HG03558 (cell line): ENCODE results near the gene CCT3.
"Not testable (repeated sequence)": the region's sequence is repeated elsewhere in the genome, so short reads cannot be mapped to it uniquely, and the experiment has no call there.

ENCODE experiments used
- ATAC-seq: cut with Tn5 transposase; IDR thresholded peaks from one replicate; pipeline ENCODE4 v1.9.1; 2021; ENCODE audit warnings: moderate number of reproducible peaks; ENCODE audit not compliant: unreplicated experiment; ENCODE audit errors: extremely low read depth

CCT3 gene

GRCh38 chr1:156337052-156337887 lies 822 bp downstream of the CCT3 start:
- no peak for ATAC-seq

- no peak for ATAC-seq
Measured at GRCh38 chr1:156336242-156336641, 1.9 kb downstream of the CCT3 start.

- not testable (repeated sequence) for ATAC-seq
Measured at GRCh38 chr1:156323179-156323578, 14.9 kb downstream of the CCT3 start.

- ATAC-seq, result no peak
Measured at GRCh38 chr1:156320560-156320959, 17.5 kb downstream of the CCT3 start.

GRCh38 chr1:156319664-156320063 lies 18.4 kb downstream of the CCT3 start:
- no peak for ATAC-seq

- ATAC-seq, result no peak
Measured at GRCh38 chr1:156316909-156317308, 21.2 kb downstream of the CCT3 start.

- ATAC-seq, result no peak
Measured at GRCh38 chr1:156310962-156311361, 27.1 kb downstream of the CCT3 start.

GRCh38 chr1:156308078-156308477 lies 30.0 kb downstream of the CCT3 start:
- ATAC-seq, result no peak

- no peak for ATAC-seq
Measured at GRCh38 chr1:156305215-156305614, 32.9 kb downstream of the CCT3 start.

- ATAC-seq, result no peak
Measured at GRCh38 chr1:156303241-156303640, 34.9 kb downstream of the CCT3 start.

GRCh38 chr1:156298852-156299357 lies 39.2 kb downstream of the CCT3 start, which contains the start of gene VHLL:
Gene VHLL, minus strand, starts transcription at chr1:156299307. Its CDS starts 118 bp downstream, at chr1:156299189.
- ATAC-seq, result no peak

GRCh38 chr1:156295391-156295947 lies 42.6 kb downstream of the CCT3 start, which contains the start of gene GLMP:
Gene GLMP, minus strand, starts transcription at chr1:156295679. Its CDS starts 34 bp downstream, at chr1:156295645.
- no peak for ATAC-seq

- no peak for ATAC-seq
Measured at GRCh38 chr1:156293895-156294294, 44.2 kb downstream of the CCT3 start.

GRCh38 chr1:156293098-156293434 lies 45.0 kb downstream of the CCT3 start:
- ATAC-seq, result no peak

- ATAC-seq, result no peak
Measured at GRCh38 chr1:156291226-156292061, 46.6 kb downstream of the CCT3 start.

- no peak for ATAC-seq
Measured at GRCh38 chr1:156289857-156290256, 48.2 kb downstream of the CCT3 start.

- ATAC-seq, result no peak
Measured at GRCh38 chr1:156286061-156286460, 52.0 kb downstream of the CCT3 start.

- ATAC-seq, result no peak
Measured at GRCh38 chr1:156285437-156285836, 52.7 kb downstream of the CCT3 start.

- ATAC-seq, result no peak
Measured at GRCh38 chr1:156284757-156285156, 53.3 kb downstream of the CCT3 start.

GRCh38 chr1:156284112-156284511 lies 54.0 kb downstream of the CCT3 start, which contains the start of gene TMEM79:
Gene TMEM79, plus strand, starts transcription at chr1:156284325. Its CDS starts 902 bp downstream, at chr1:156285227.
- no peak for ATAC-seq

GRCh38 chr1:156283521-156283920 lies 54.6 kb downstream of the CCT3 start:
- no peak for ATAC-seq
